LNCAP (cell line): ENCODE results near the gene CCDC157.

Experiments
- TF ChIP-seq, protein P1 (sequence below): fragments of 450-650 bp; IDR thresholded peaks from 2 replicates; pipeline ENCODE4 v1.5.1; 2017; ENCODE audit warnings: mild to moderate bottlenecking

The CCDC157 gene

DNA sequence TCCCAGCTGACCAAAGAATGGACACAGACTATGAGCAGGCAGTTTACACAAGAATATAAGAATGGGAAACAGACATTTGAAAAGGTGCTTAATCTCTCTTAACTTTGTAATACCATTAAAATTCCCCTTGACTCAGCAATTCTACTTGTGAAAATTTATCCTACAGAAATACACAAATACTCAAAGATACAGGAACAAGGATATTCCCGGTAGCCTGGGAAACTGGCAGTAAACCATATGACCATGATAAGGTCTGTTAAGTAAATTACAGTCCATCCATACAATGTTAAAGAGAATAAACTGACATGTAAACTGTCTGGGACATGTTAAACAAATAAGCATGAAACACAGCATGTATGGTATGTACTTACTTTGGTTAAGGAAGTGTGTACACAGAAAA is 60.0 kb downstream of the CCDC157 start:
- TF ChIP-seq, protein P1, sequence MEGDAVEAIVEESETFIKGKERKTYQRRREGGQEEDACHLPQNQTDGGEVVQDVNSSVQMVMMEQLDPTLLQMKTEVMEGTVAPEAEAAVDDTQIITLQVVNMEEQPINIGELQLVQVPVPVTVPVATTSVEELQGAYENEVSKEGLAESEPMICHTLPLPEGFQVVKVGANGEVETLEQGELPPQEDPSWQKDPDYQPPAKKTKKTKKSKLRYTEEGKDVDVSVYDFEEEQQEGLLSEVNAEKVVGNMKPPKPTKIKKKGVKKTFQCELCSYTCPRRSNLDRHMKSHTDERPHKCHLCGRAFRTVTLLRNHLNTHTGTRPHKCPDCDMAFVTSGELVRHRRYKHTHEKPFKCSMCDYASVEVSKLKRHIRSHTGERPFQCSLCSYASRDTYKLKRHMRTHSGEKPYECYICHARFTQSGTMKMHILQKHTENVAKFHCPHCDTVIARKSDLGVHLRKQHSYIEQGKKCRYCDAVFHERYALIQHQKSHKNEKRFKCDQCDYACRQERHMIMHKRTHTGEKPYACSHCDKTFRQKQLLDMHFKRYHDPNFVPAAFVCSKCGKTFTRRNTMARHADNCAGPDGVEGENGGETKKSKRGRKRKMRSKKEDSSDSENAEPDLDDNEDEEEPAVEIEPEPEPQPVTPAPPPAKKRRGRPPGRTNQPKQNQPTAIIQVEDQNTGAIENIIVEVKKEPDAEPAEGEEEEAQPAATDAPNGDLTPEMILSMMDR, result no peak

DNA sequence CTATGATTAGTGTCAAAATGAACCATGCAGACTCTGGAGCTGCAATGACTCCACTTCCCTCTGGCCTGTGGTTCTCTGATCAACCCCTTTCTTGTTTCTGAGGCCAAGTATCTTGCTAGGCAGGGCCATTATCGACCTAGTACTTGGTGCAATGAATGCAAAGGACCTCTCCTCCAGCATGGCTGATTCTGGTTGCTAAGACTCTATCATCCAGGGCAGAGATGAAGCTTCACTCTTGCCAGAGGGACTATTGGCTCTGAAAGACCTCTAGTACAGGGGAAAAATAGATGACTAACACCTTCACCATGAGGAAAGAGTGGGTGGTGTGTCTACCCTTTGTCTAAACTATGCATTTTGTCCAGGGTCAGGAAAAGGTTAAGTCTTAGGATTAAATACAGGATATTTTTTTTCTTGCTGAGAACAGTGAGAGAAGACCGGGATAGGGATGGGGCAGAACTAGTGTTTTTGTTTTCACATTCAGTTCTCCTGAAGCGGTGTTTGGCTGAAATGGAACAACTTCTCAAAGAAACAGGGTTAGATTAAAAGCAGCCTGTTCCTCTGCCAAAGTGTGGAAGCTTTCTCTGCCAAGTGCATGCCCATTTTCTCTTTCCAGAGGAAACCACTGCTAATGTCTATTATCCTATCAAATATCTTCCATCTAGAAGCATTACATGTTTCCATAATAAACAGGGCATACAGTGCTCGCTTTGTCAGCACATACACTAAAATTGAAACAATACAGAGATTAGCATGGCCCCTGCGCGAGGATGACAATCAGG is 63.7 kb downstream of the CCDC157 start:
- TF ChIP-seq, protein P1, result no peak

DNA sequence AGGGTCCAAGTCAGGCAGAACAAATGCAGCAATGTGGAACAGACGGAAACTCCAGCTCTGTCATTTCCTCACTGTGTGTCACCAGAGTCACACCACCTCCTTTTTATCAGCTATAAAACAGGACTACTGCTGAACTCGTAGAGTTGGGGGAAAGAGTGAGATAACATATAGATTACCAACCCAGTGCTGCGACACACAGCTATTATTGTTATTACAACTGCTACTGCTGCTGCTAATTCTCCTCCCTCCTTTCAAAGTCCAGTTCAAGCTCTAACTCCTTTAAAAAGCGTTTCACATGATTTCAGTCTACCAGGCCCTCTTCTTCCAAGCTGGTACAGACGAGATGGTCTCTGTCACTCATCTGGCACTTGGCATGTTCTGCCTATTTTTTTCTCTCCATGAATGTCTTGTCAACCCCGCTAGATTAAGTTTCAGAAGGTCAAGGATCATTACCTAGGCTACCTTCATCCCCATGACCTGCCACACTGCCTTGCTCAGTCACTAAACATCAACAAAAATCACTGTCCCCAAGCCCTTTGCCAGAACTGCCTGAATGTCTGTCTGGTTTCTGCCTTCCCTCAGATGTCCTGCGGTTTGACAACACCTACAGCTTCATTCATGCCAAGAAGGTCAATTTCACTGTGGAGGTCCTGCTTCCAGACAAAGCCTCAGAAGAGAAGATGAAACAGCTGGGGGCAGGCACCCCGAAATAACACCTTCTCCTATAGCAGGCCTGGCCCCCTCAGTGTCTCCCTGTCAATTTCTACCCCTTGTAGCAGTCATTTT is 65.1 kb downstream of the CCDC157 start:
- TF ChIP-seq, protein P1, result no peak

DNA sequence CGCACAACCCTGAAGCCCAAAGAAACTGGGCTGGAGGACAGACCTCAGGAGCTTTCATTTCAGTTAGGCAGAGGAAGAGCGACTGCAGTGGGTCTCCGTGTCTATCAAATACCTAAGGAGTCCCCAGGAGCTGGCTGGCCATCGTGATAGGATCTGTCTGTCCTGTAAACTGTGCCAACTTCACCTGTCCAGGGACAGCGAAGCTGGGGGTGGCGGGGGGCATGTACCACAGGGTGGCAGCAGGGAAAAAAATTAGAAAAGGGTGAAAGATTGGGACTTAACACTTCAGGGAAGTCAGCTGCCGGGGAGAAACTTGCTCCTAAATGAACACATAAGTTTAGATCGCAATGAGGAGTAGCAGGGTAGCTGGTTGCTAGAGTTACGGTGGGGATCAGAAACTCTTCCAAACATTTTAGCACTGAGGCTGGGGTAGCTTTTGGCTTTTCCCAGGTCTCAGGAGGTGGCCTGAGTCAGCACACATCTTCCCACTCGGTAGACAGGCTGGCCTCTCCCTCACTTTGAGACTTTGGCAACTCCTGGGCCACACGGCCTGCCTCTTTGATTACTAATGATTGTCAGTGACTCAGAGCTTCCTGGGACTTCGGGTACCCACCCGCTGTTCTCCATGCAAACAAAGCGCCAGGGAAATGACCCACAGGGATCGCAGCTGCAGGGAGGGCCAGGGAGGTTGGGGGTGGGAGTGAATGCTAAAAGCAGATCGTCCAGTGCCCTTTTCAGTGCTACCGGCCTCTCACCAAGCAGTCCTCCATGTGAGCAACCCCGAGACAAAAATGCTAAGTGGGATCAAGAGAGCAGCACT is 65.9 kb downstream of the CCDC157 start:
- TF ChIP-seq, protein P1, result no peak

DNA sequence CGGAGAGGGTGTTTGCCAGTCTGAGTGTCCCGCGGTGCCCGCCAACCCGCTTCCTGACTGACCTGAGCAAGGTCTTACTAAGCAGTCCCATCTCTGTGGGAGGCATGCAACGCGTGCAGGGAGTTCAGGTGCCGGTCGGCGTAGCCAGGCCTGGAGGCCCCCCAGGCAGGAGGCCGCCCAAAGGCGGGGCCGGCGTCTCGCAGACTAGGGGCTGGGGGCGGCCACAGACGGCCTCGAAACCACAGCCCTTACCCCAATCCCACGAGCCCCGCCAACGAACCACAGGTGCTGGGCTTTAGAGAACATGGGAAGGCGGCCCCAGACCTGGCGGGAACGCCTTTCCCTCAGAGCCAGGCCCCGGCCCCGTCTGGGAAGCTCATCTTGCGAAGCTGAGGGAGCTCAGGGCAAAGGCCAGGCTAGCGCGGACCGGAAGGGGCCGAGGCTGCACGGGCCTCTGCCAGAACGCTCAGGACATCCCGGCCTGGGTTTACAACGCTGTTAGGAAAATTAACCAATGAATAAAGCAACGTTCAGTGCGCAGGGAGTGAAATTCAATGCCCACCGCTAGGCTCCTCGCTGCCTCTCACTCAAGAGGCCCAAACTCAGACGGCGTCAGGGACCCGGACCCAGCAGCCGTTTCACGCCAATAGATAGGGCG is 66.6 kb downstream of the CCDC157 start:
- TF ChIP-seq, protein P1, result no peak

DNA sequence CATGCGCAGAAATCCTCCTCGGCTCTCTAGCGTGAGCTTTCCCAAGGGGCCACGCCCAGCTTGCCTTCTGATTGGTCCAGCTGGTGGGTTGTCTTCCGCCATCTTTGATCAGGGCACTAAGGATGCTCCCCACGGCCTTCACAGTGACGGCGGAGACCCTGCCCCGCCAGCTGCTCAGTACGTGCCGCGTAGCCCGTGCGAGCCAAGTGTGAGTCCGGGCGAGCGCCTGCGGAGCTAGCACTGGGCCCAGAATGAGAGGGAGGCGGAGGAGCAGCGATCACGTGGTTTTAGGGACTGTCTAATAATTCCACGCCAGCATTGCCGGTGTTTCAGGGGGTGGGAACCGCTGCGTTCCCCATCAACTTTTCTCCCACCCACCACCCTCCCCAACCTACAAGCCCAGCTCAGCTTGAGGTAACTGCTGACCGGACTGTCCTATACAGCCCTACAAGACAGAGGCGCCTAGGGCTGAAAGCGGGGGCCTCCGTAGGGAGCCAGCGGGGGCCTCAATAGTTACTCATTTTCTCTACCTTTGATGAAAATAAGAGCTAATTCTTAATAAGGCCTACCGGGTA is 67.2 kb downstream of the CCDC157 start:
- TF ChIP-seq, protein P1, result no peak
